Natural killer cell (primary cell): Measurements from ENCODE around the gene DGKB. TPM values are rescaled to one million over a fixed set of nuclear protein-coding genes. Genes with fewer than 3 reads are reported as not detected.

ENCODE experiments used
- ATAC-seq, 3 donors: fragments of 150-1000 bp in 2 of 3; fragments of 200-7000 bp in 1 of 3; cut with Tn5 transposase; 1 replicate in 1 of 3; 2 replicates in 2 of 3; pipeline ENCODE4 v1.10.0; 2021; ENCODE audit warnings: mild to moderate bottlenecking in 2 of 3, moderate library complexity in 2 of 3
- DNase-seq, 2 donors: peaks; one replicate each; pipeline versions ENCODE4 v3.0.0 to v3.0.0-alpha.2; 2013 to 2021; ENCODE audit warnings: mixed read lengths in 1 of 2
- H3K27ac ChIP-seq: one replicate; pipeline ENCODE4 v1.5.1; 2013; ENCODE audit warnings: mild to moderate bottlenecking, low read length
- H3K27me3 ChIP-seq: one replicate; pipeline ENCODE4 v1.6.1; 2013; ENCODE audit warnings: low read length; ENCODE audit not compliant: control insufficient read depth, insufficient read depth
- H3K36me3 ChIP-seq: one replicate; pipeline ENCODE4 v1.6.1; 2013; ENCODE audit warnings: low read length; ENCODE audit not compliant: control insufficient read depth, insufficient read depth
- H3K4me1 ChIP-seq: one replicate; pipeline ENCODE4 v1.6.1; 2013; ENCODE audit warnings: low read length; ENCODE audit not compliant: control insufficient read depth, insufficient read depth
- H3K4me3 ChIP-seq: one replicate; pipeline ENCODE4 v1.5.1; 2013; ENCODE audit warnings: low read length
- H3K9me3 ChIP-seq: one replicate; pipeline ENCODE4 v1.6.1; 2013; ENCODE audit warnings: low read length; ENCODE audit not compliant: control insufficient read depth, insufficient read depth
- H3K27ac Mint-ChIP-seq, 2 donors: one replicate each; pipeline ENCODE4 v1.8.0; 2022; ENCODE audit warnings: mild to moderate bottlenecking in 2 of 2, mixed read lengths in 2 of 2, moderate library complexity in 1 of 2
- H3K27me3 Mint-ChIP-seq, 2 donors: one replicate each; pipeline ENCODE4 v1.8.0; 2022; ENCODE audit warnings: low read depth in 2 of 2, mixed read lengths in 2 of 2
- H3K36me3 Mint-ChIP-seq: one replicate; pipeline ENCODE4 v1.8.0; 2022; ENCODE audit warnings: mixed read lengths
- H3K4me1 Mint-ChIP-seq, 2 donors: one replicate each; pipeline ENCODE4 v1.8.0; 2022; ENCODE audit warnings: mixed read lengths in 2 of 2
- H3K4me3 Mint-ChIP-seq: one replicate; pipeline ENCODE4 v1.8.0; 2022; ENCODE audit warnings: mild to moderate bottlenecking, moderate library complexity, mixed read lengths
- H3K9me3 Mint-ChIP-seq, 2 donors: one replicate each; pipeline ENCODE4 v1.8.0; 2022; ENCODE audit warnings: mixed read lengths in 2 of 2
- WGBS: methylation state at CpG from one replicate; pipeline ENCODE4 v1.1.7; 2013; ENCODE audit warnings: missing lambda C conversion rate; ENCODE audit not compliant: insufficient coverage; 5-methylcytosine and 5-hydroxymethylcytosine counted together
- intact Hi-C: fragments of 100-400 bp; cut with micrococcal nuclease; formaldehyde crosslinking; loops from one replicate; pipeline ENCODE4 v1.14.2; 2022
- total RNA-seq, 4 donors: library from RNA; stranded (reverse); fragments of 120-200 nt in 1 of 4; gene quantifications; one replicate each; pipeline versions ENCODE4 v1.2.3 to v1.2.4, GENCODE V29; 2013 to 2022
- TF ChIP-seq, protein P1 (sequence below): fragments of 200-600 bp; IDR thresholded peaks from one replicate; pipeline ENCODE4 v1.8.0; 2022; ENCODE audit warnings: antibody characterized with exemption

The DGKB gene
- total RNA-seq, 3 donors from 2014 or later (not counting 1 experiment from before 2014, with no cell fraction given), result not detected

DNA sequence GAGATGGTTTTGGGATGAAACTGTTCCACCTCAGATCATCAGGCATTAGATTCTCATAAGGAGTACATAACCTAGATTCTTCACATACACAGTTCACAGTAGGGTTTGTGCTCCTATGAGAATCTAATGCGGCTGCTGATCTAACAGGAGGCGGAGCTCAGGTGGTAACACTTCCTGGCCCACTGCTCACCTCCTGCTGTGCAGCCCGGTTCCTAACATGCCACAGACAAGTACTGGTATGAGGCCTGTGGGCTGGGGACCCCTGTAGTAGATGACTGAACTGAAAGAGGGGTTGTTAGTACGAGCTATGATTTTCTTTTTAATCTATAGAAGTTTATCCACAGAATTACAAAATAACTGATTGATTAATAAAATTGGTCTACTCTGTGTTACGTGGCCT, 48.1 kb downstream of the DGKB start:
- H3K9me3 ChIP-seq, result no peaks in the 10 kb centered on the region
- Mint-ChIP-seq H3K4me3 (no peak overlapping the region), H3K4me1 (no peaks in the 10 kb centered on the region), H3K27ac (no peak overlapping the region), H3K36me3 (no peaks in the 10 kb centered on the region), H3K27me3 (no peaks in the 10 kb centered on the region), H3K9me3 (peaks cover 8 to 14% of the 10 kb centered on the region in 2 donors)
- no peak overlapping the region for H3K4me3 ChIP-seq
- ATAC-seq (no peak), DNase-seq (no peak)
- TF ChIP-seq, protein P1, sequence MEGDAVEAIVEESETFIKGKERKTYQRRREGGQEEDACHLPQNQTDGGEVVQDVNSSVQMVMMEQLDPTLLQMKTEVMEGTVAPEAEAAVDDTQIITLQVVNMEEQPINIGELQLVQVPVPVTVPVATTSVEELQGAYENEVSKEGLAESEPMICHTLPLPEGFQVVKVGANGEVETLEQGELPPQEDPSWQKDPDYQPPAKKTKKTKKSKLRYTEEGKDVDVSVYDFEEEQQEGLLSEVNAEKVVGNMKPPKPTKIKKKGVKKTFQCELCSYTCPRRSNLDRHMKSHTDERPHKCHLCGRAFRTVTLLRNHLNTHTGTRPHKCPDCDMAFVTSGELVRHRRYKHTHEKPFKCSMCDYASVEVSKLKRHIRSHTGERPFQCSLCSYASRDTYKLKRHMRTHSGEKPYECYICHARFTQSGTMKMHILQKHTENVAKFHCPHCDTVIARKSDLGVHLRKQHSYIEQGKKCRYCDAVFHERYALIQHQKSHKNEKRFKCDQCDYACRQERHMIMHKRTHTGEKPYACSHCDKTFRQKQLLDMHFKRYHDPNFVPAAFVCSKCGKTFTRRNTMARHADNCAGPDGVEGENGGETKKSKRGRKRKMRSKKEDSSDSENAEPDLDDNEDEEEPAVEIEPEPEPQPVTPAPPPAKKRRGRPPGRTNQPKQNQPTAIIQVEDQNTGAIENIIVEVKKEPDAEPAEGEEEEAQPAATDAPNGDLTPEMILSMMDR, result no peak
- H3K4me1 ChIP-seq, result no peaks in the 10 kb centered on the region
- WGBS, result 76% methylated on average over 3 of the region's 5 CpGs
- no peaks in the 10 kb centered on the region for H3K36me3 ChIP-seq
- intact Hi-C loops, result no loop called here
- no peak overlapping the region for H3K27ac ChIP-seq
- H3K27me3 ChIP-seq, result no peaks in the 10 kb centered on the region

DNA sequence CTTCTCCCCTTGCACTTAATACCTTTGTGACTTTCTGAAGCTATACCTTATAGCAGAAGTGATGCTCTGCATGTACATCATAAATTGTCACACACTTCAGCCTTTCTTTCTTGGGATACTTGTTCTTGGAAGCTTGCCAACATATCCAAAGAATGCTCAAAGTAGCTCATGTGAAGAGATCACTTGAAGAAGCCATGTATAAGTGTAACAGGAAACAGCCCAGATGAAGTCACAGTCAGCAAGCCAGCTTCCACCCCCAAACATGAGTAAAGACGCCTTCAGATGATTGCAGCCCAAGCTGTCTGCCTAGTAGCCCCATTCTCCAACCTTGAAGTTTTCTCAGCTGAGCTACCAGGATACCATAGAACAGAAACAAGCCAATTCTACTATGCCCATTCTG, 50.9 kb downstream of the DGKB start:
- Mint-ChIP-seq H3K27me3 (no peaks in the 10 kb centered on the region), H3K4me1 (no peaks in the 10 kb centered on the region), H3K36me3 (no peaks in the 10 kb centered on the region), H3K4me3 (no peak overlapping the region), H3K9me3 (peaks cover 14 to 20% of the 10 kb centered on the region in 2 donors), H3K27ac (no peak overlapping the region)
- no peak for DNase-seq
- Histone ChIP-seq H3K27me3 (no peaks in the 10 kb centered on the region), H3K4me1 (no peaks in the 10 kb centered on the region), H3K36me3 (no peaks in the 10 kb centered on the region), H3K9me3 (no peaks in the 10 kb centered on the region), H3K27ac (no peak overlapping the region), H3K4me3 (no peak overlapping the region)
- no peak for ATAC-seq
- TF ChIP-seq, protein P1, result no peak
- intact Hi-C loops, result no loop called here
- 83% methylated on average over 1 of the region's 1 CpG for WGBS

DNA sequence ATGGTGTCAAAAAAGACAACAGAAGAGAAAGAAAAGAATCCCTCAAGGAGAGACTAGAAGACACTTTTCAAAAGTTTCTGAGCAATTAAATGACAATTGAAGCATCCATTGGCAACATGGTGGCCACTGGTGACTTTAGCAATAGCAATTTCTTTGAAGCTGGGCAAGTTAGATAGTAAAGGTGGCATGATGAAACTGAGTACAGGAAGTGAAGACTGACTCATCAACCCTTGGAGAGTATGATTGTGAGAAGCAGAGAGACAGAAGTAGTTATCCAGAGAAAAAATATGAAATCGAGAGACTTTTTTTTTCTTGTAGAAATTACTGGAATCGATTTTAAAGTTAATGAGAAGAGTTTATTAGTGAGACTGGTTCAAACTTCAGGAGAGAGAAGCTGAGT, 52.5 kb downstream of the DGKB start:
- H3K27ac ChIP-seq, result no peak overlapping the region
- H3K9me3 ChIP-seq, result no peaks in the 10 kb centered on the region
- no peak for ATAC-seq
- H3K9me3 Mint-ChIP-seq, result peaks cover 12 to 25% of the 10 kb centered on the region in 2 donors
- H3K27ac Mint-ChIP-seq, result no peak overlapping the region
- TF ChIP-seq, protein P1, result no peak
- intact Hi-C loops, result no loop called here
- H3K27me3 ChIP-seq, result no peaks in the 10 kb centered on the region
- H3K27me3 Mint-ChIP-seq, result no peaks in the 10 kb centered on the region
- no peak overlapping the region for H3K4me3 ChIP-seq
- H3K4me3 Mint-ChIP-seq, result no peak overlapping the region
- 83% methylated on average over 2 of the region's 2 CpGs for WGBS
- no peak for DNase-seq
- no peaks in the 10 kb centered on the region for H3K4me1 Mint-ChIP-seq
- no peaks in the 10 kb centered on the region for H3K36me3 Mint-ChIP-seq
- no peaks in the 10 kb centered on the region for H3K4me1 ChIP-seq
- H3K36me3 ChIP-seq, result no peaks in the 10 kb centered on the region

DNA sequence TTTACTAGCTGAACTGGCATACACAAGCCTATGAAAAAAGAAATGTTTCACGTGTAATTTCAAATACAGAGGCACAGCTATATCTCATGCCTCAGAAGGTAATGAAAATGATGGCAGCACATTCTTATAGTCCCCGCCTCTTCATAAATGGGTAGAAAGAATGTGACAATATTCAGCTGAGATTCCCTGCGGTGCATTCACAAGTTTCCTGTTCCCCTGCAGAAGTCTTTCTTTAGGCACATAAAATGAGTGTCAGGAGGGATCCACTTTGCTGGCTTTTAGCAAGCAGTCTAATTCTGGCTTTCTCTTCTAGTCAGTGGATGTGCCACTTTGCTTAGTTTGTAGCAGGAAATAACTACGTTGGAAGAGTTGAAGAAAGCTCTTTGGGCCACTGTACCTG, 56.1 kb downstream of the DGKB start:
- Histone ChIP-seq H3K9me3 (no peaks in the 10 kb centered on the region), H3K4me3 (no peak overlapping the region), H3K36me3 (no peaks in the 10 kb centered on the region), H3K27ac (no peak overlapping the region), H3K4me1 (no peaks in the 10 kb centered on the region), H3K27me3 (no peaks in the 10 kb centered on the region)
- Mint-ChIP-seq H3K27ac (no peak overlapping the region), H3K4me3 (no peak overlapping the region), H3K27me3 (no peaks in the 10 kb centered on the region), H3K9me3 (peaks cover 16 to 25% of the 10 kb centered on the region in 2 donors), H3K4me1 (no peaks in the 10 kb centered on the region), H3K36me3 (no peaks in the 10 kb centered on the region)
- WGBS, result 71% methylated on average over 4 of the region's 4 CpGs
- ATAC-seq (no peak), DNase-seq (no peak)
- TF ChIP-seq, protein P1, result no peak
- intact Hi-C loops, result no loop called here
